Bronchial epithelial cell (primary cell): ENCODE data around the gene DACT3. TPM values are rescaled to one million over a fixed set of nuclear protein-coding genes. Genes with fewer than 3 reads are reported as not detected.

ENCODE experiments used
- DNase-seq: peaks from one replicate; pipeline ENCODE4 v3.0.0-alpha.2; 2010; ENCODE audit warnings: low read depth
- FAIRE-seq: peaks from 2 replicates; lab custom pipeline; 2011; peaks lifted over from hg19 to GRCh38; lab: Jason Lieb, UNC
- H3K27me3 ChIP-seq: 2 replicates; pipeline ENCODE4 v1.5.1; 2011; ENCODE audit warnings: low read length; ENCODE audit not compliant: control insufficient read depth, insufficient read depth
- H3K36me3 ChIP-seq: 2 replicates; pipeline ENCODE4 v1.5.1; 2011; ENCODE audit warnings: low read length; ENCODE audit not compliant: control insufficient read depth, insufficient read depth
- H3K4me3 ChIP-seq: 2 replicates; pipeline ENCODE4 v1.5.1; 2011; ENCODE audit warnings: mild to moderate bottlenecking, low read depth, low read length, control low read depth
- CTCF ChIP-seq: IDR thresholded peaks from 2 replicates; pipeline ENCODE4 v1.5.1; 2011; ENCODE audit warnings: mild to moderate bottlenecking, moderate library complexity, low read length, control low read depth, inconsistent platforms; ENCODE audit not compliant: insufficient read depth, severe bottlenecking
- total RNA-seq: library from RNA; depleted of rRNA; stranded (reverse); fragments of >200 nt; gene quantifications from 2 replicates; pipeline ENCODE4 v1.2.1, GENCODE V29; 2014

The DACT3 gene
- total RNA-seq, 1 donor from 2014 or later: under 0.01 TPM

GRCh38 chr19:46600384-46601317 is 60.3 kb downstream of the DACT3 start:
- H3K27me3 ChIP-seq: no peaks in the 10 kb centered on the region
- TF ChIP-seq CTCF: no peak
- peaks cover 3% of the 10 kb centered on the region for H3K36me3 ChIP-seq
- FAIRE-seq (no peak), DNase-seq (peak; percentile 81)
- H3K4me3 ChIP-seq: peak overlapping the region; percentile 97

GRCh38 chr19:46599716-46600373 is 61.1 kb downstream of the DACT3 start:
- peaks cover under 1% of the 10 kb centered on the region for H3K36me3 ChIP-seq
- no peak for FAIRE-seq

GRCh38 chr19:46598372-46598917 is 62.5 kb downstream of the DACT3 start:
- Histone ChIP-seq H3K4me3 (no peak overlapping the region), H3K27me3 (no peaks in the 10 kb centered on the region), H3K36me3 (no peaks in the 10 kb centered on the region)
- DNase-seq (no peak), FAIRE-seq (no peak)
- TF ChIP-seq CTCF: no peak

More at GRCh38 chr19:46599716-46600373, 61.1 kb downstream of the DACT3 start:
- H3K4me3 ChIP-seq: peak overlapping the region; percentile 97
- no peaks in the 10 kb centered on the region for H3K27me3 ChIP-seq
- TF ChIP-seq CTCF: no peak
- DNase-seq: no peak

Other genes starting within 250 kb of the DACT3 start
- 4.7 and 10.3 TPM in 2 replicates for gene CCDC8, start 247.6 kb downstream of the DACT3 start, total RNA-seq
- gene PNMA8C, start 232.2 kb downstream of the DACT3 start, total RNA-seq: not detected in 2 replicates
- 0.79 and 4.2 TPM in 2 replicates for gene PNMA8A, start 189.6 kb downstream of the DACT3 start, total RNA-seq
- gene PNMA8B, start 165.3 kb downstream of the DACT3 start, total RNA-seq: under 0.01 TPM in 2 replicates
- 79.8 and 106 TPM in 2 replicates for gene CALM3, start 59.9 kb downstream of the DACT3 start, total RNA-seq
- gene PTGIR, start 36.1 kb downstream of the DACT3 start, total RNA-seq: 0.26 TPM in 1 of 2 replicates, not detected in the other
- gene GNG8, start 25.0 kb downstream of the DACT3 start, total RNA-seq: not detected in 2 replicates
- gene PRKD2, start 55.9 kb upstream of the DACT3 start, total RNA-seq: 18.8 and 24.5 TPM in 2 replicates
- 5.8 and 9.9 TPM in 2 replicates for gene FKRP, start 84.9 kb upstream of the DACT3 start, total RNA-seq
- 60.3 and 90.6 TPM in 2 replicates for gene STRN4, start 85.3 kb upstream of the DACT3 start, total RNA-seq
- 236 and 266 TPM in 2 replicates for gene SLC1A5, start 127.4 kb upstream of the DACT3 start, total RNA-seq
- gene AP2S1, start 189.7 kb upstream of the DACT3 start, total RNA-seq: 120 and 206 TPM in 2 replicates
- 24.0 and 37.1 TPM in 2 replicates for gene ARHGAP35, start 199.8 kb upstream of the DACT3 start, total RNA-seq